H9 (cell line): ENCODE results near the gene CELF1. TPM values are rescaled to one million over a fixed set of nuclear protein-coding genes. Genes with fewer than 3 reads are reported as not detected.
A peak's percentile ranks its signal among the peaks of the same experiment; 100 is the strongest.

Source experiments
- DNase-seq: peaks from one replicate; pipeline ENCODE4 v3.0.0-alpha.2; 2017
- H2AFZ ChIP-seq: one replicate; pipeline ENCODE4 v1.6.1; 2013; ENCODE audit warnings: mild to moderate bottlenecking, low read length, control low read depth, moderate library complexity
- H2AK5ac ChIP-seq: 2 replicates; pipeline ENCODE4 v1.6.1; 2013; ENCODE audit warnings: low read length, control low read depth, mixed read lengths; ENCODE audit not compliant: insufficient read length
- H2BK120ac ChIP-seq: one replicate; pipeline ENCODE4 v1.6.1; 2013; ENCODE audit warnings: low read depth, mild to moderate bottlenecking, low read length, control low read depth, inconsistent platforms; ENCODE audit not compliant: poor library complexity, severe bottlenecking
- H2BK12ac ChIP-seq: 2 replicates; pipeline ENCODE4 v1.6.1; 2013; ENCODE audit warnings: low read length, control low read depth, mixed read lengths, low read depth; ENCODE audit not compliant: insufficient read length
- H2BK15ac ChIP-seq: 2 replicates; pipeline ENCODE4 v1.6.1; 2013; ENCODE audit warnings: low read depth, low read length, control low read depth
- H2BK20ac ChIP-seq: one replicate; pipeline ENCODE4 v1.6.1; 2013; ENCODE audit warnings: low read depth, mild to moderate bottlenecking, low read length, control low read depth, inconsistent platforms; ENCODE audit not compliant: poor library complexity, severe bottlenecking
- H2BK5ac ChIP-seq: 2 replicates; pipeline ENCODE4 v1.6.1; 2013; ENCODE audit warnings: low read length, control low read depth, mixed read lengths; ENCODE audit not compliant: insufficient read length
- H3K14ac ChIP-seq: 2 replicates; pipeline ENCODE4 v1.6.1; 2013; ENCODE audit warnings: low read length, control low read depth; ENCODE audit not compliant: insufficient read depth
- H3K18ac ChIP-seq: 2 replicates; pipeline ENCODE4 v1.6.1; 2013; ENCODE audit warnings: low read depth, mild to moderate bottlenecking, mixed read lengths, low read length, control low read depth; ENCODE audit not compliant: insufficient read length
- H3K23ac ChIP-seq: 2 replicates; pipeline ENCODE4 v1.6.1; 2013; ENCODE audit warnings: low read length, control low read depth, mixed read lengths, low read depth; ENCODE audit not compliant: insufficient read length
- H3K23me2 ChIP-seq: 2 replicates; pipeline ENCODE4 v1.6.1; 2013; ENCODE audit warnings: low read depth, mild to moderate bottlenecking, mixed read lengths, low read length, control low read depth; ENCODE audit not compliant: insufficient read length, poor library complexity, severe bottlenecking
- H3K27ac ChIP-seq: 2 replicates; pipeline ENCODE4 v1.5.1; 2013; ENCODE audit warnings: low read length, control low read depth, mixed read lengths, low read depth; ENCODE audit not compliant: insufficient read length
- H3K27me3 ChIP-seq: 2 replicates; pipeline ENCODE4 v1.6.1; 2013; ENCODE audit warnings: low read length, control low read depth, inconsistent platforms; ENCODE audit not compliant: insufficient read depth
- H3K4ac ChIP-seq: 2 replicates; pipeline ENCODE4 v1.6.1; 2013; ENCODE audit warnings: low read depth, mild to moderate bottlenecking, control low read depth, inconsistent platforms, low read length, moderate library complexity
- H3K4me1 ChIP-seq: 2 replicates; pipeline ENCODE4 v1.6.1; 2013; ENCODE audit warnings: low read length, control low read depth, inconsistent platforms; ENCODE audit not compliant: insufficient read depth
- H3K4me2 ChIP-seq: 2 replicates; pipeline ENCODE4 v1.6.1; 2013; ENCODE audit warnings: low read length, control low read depth, mixed read lengths; ENCODE audit not compliant: insufficient read length, insufficient read depth
- H3K56ac ChIP-seq: 2 replicates; pipeline ENCODE4 v1.6.1; 2013; ENCODE audit warnings: low read depth, mild to moderate bottlenecking, mixed read lengths, low read length, control low read depth; ENCODE audit not compliant: insufficient read length
- H3K79me1 ChIP-seq: 2 replicates; pipeline ENCODE4 v1.6.1; 2013; ENCODE audit warnings: low read depth, mild to moderate bottlenecking, moderate library complexity, low read length, control low read depth, inconsistent platforms; ENCODE audit not compliant: insufficient read depth, poor library complexity, severe bottlenecking
- H3K79me2 ChIP-seq: 2 replicates; pipeline ENCODE4 v1.6.1; 2013; ENCODE audit warnings: low read length, control low read depth, inconsistent platforms; ENCODE audit not compliant: insufficient read depth
- H3K9ac ChIP-seq: 2 replicates; pipeline ENCODE4 v1.6.1; 2013; ENCODE audit warnings: low read length, control low read depth, mixed read lengths; ENCODE audit not compliant: insufficient read length; ENCODE audit errors: extremely low read depth
- H3K9me3 ChIP-seq: one replicate; pipeline ENCODE4 v1.6.1; 2013; ENCODE audit warnings: low read depth, low read length, inconsistent platforms; ENCODE audit not compliant: control insufficient read depth
- H3T11ph ChIP-seq: one replicate; pipeline ENCODE4 v1.6.1; 2013; ENCODE audit warnings: mild to moderate bottlenecking, low read length, control low read depth, inconsistent platforms
- H4K20me1 ChIP-seq: one replicate; pipeline ENCODE4 v1.6.1; 2013; ENCODE audit not compliant: control insufficient read depth, insufficient read length, insufficient read depth
- H4K5ac ChIP-seq: 2 replicates; pipeline ENCODE4 v1.6.1; 2013; ENCODE audit warnings: low read depth, mild to moderate bottlenecking, mixed read lengths, low read length, control low read depth; ENCODE audit not compliant: insufficient read length
- H4K8ac ChIP-seq: replicated peaks from 2 replicates; pipeline ENCODE4 v1.6.1; 2013; ENCODE audit warnings: low read length, control low read depth, mixed read lengths, low read depth; ENCODE audit not compliant: insufficient read length
- H4K91ac ChIP-seq: 2 replicates; pipeline ENCODE4 v1.6.1; 2013; ENCODE audit warnings: low read depth, mild to moderate bottlenecking, moderate library complexity, mixed read lengths, low read length, control low read depth; ENCODE audit not compliant: insufficient read length
- H3K27ac Mint-ChIP-seq, 3 experiments: 2 replicates in 2 of 3; 3 replicates in 1 of 3; pipeline ENCODE4 v1.8.0; 2020 to 2021; ENCODE audit warnings: mixed read lengths in 3 of 3, mild to moderate bottlenecking in 1 of 3, moderate library complexity in 1 of 3
- H3K27me3 Mint-ChIP-seq: 2 replicates; pipeline ENCODE4 v1.8.0; 2021; ENCODE audit warnings: low read depth, mild to moderate bottlenecking, moderate library complexity, mixed read lengths
- H3K36me3 Mint-ChIP-seq, 3 experiments: 2 replicates in 2 of 3; 3 replicates in 1 of 3; pipeline ENCODE4 v1.8.0; 2020 to 2021; ENCODE audit warnings: low read depth in 3 of 3, mixed read lengths in 3 of 3; ENCODE audit not compliant: insufficient read depth in 1 of 3
- H3K4me1 Mint-ChIP-seq, 2 experiments: 2 replicates each; pipeline ENCODE4 v1.8.0; 2020; ENCODE audit warnings: mixed read lengths in 2 of 2
- H3K4me3 Mint-ChIP-seq, 2 experiments: 2 replicates in 1 of 2; 3 replicates in 1 of 2; pipeline ENCODE4 v1.8.0; 2020 to 2021; ENCODE audit warnings: mild to moderate bottlenecking in 2 of 2, mixed read lengths in 2 of 2, moderate library complexity in 1 of 2
- H3K9me3 Mint-ChIP-seq, 2 experiments: 2 replicates in 1 of 2; 3 replicates in 1 of 2; pipeline ENCODE4 v1.8.0; 2020; ENCODE audit warnings: mild to moderate bottlenecking in 2 of 2, mixed read lengths in 2 of 2, moderate library complexity in 1 of 2
- CTCF ChIP-seq: fragments of 200-600 bp; sonication (generic); conservative IDR thresholded peaks from 3 replicates; pipeline ENCODE4 v1.8.0; 2021; ENCODE audit warnings: antibody characterized with exemption, mild to moderate bottlenecking
- WGBS: extraction: QIAGEN DNeasy Blood & Tissue Kit; methylation state at CpG from one replicate; pipeline ENCODE4 v1.1.7; 2013; ENCODE audit warnings: missing lambda C conversion rate, low lambda C conversion rate, mixed read lengths; ENCODE audit not compliant: insufficient read length; ENCODE audit errors: extremely low coverage; 5-methylcytosine and 5-hydroxymethylcytosine counted together
- total RNA-seq: library from RNA; stranded (reverse); gene quantifications from 2 replicates; pipeline ENCODE4 v1.2.1, GENCODE V29; 2021

Gene CELF1
- total RNA-seq, 1 experiment from 2014 or later, result 211 TPM

- DNase-seq, result no peak
- Histone ChIP-seq H2BK15ac (no peak overlapping the region), H2AK5ac (no peak overlapping the region), H3K9ac (no peak overlapping the region), H2AFZ (no peak overlapping the region), H2BK120ac (no peak overlapping the region), H4K20me1 (no peaks in the 10 kb centered on the region), H3K56ac (no peak overlapping the region), H3K4me1 (no peaks in the 10 kb centered on the region), H3K27ac (no peak overlapping the region), H3K4ac (no peak overlapping the region), H3K14ac (no peak overlapping the region; the same call in 1 of the 2 replicates), H3K9me3 (no peaks in the 10 kb centered on the region), H2BK12ac (no peak overlapping the region), H3K79me1 (no peaks in the 10 kb centered on the region), H4K8ac (no peak overlapping the region), H3K23me2 (no peaks in the 10 kb centered on the region), H4K91ac (no peak overlapping the region), H3K79me2 (no peaks in the 10 kb centered on the region), H2BK5ac (no peak overlapping the region), H3K23ac (no peak overlapping the region), H4K5ac (no peak overlapping the region), H3K27me3 (no peaks in the 10 kb centered on the region), H3K4me2 (no peak overlapping the region), H3T11ph (no peak overlapping the region), H3K18ac (no peak overlapping the region), H2BK20ac (no peak overlapping the region)
- no peak for TF ChIP-seq CTCF
- H3K27ac Mint-ChIP-seq, result peak overlapping the region in 1 of 3 experiments; percentile 72; a peak in 1 of 7 replicates
- no peaks in the 10 kb centered on the region for H3K27me3 Mint-ChIP-seq
- peaks cover 4% of the 10 kb centered on the region in 2 experiments; a peak in 2 of 4 replicates for H3K4me1 Mint-ChIP-seq
- no peaks in the 10 kb centered on the region for H3K9me3 Mint-ChIP-seq
- WGBS, result no CpG with 5 or more reads among the region's 12 CpGs
- no peak overlapping the region for H3K4me3 Mint-ChIP-seq
- H3K36me3 Mint-ChIP-seq, result no peaks in the 10 kb centered on the region
Observed at GRCh38 chr11:47447906-47448305, 105.0 kb downstream of the CELF1 start.
